ENCODE data around the gene CACNA1E. TPM values are rescaled to one million over a fixed set of nuclear protein-coding genes. Genes with fewer than 3 reads are reported as not detected.

CACNA1E gene
- total RNA-seq, 1 donor from 2014 or later, result 2.1 TPM

DNA sequence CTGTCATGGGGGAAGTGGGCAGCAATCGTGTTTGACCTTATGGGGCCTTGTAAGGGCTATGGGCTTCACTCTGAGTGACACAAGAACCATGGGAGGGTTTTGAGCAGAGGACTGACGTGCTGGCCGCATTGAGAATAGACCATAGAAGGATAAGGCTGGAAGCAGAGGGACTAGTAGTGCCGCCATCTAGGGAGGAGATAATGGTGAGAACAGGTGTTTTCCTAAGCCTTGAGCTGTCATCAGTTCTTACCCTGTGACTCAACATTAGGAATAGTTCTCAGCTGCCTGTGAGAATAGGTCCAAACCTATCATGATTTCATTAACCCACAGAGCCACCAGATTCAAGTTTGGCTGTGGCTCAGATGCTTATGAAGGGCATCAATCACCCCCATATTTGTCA is 228.5 kb downstream of the CACNA1E start:
- Mint-ChIP-seq H3K27me3 (peaks cover 9% of the 10 kb centered on the region), H3K9me3 (no peaks in the 10 kb centered on the region), H3K27ac (no peak overlapping the region), H3K4me1 (ENCODE audit: unreplicated experiment) (no peaks in the 10 kb centered on the region), H3K36me3 (no peaks in the 10 kb centered on the region), H3K4me3 (no peak overlapping the region)
- TF ChIP-seq, protein P1, sequence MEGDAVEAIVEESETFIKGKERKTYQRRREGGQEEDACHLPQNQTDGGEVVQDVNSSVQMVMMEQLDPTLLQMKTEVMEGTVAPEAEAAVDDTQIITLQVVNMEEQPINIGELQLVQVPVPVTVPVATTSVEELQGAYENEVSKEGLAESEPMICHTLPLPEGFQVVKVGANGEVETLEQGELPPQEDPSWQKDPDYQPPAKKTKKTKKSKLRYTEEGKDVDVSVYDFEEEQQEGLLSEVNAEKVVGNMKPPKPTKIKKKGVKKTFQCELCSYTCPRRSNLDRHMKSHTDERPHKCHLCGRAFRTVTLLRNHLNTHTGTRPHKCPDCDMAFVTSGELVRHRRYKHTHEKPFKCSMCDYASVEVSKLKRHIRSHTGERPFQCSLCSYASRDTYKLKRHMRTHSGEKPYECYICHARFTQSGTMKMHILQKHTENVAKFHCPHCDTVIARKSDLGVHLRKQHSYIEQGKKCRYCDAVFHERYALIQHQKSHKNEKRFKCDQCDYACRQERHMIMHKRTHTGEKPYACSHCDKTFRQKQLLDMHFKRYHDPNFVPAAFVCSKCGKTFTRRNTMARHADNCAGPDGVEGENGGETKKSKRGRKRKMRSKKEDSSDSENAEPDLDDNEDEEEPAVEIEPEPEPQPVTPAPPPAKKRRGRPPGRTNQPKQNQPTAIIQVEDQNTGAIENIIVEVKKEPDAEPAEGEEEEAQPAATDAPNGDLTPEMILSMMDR (conservative IDR thresholded peaks at IDR 0.05), result no peak
- no peak for DNase-seq (ENCODE audit: extremely low spot score, unreplicated experiment)

DNA sequence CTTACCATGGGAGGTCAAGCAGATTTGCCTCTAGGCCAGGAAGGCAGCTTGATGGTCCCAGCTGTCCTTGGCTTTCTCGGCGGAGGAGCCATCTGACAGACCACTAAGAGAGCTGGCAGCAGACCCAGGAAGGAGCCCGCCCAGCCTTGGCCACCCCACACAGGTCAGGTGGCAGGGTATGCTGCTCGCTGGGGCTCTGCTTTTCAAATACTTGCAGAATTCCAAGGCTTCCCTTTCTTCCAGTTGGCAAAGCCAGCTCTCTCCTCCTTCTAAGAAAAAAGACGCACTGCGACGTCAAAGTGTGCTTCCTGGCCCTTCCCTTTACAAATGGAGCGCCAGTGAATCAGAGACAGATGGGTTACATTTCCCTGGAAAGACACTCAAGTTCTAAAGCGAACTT is 229.4 kb downstream of the CACNA1E start:
- H3K4me3 Mint-ChIP-seq, result no peak overlapping the region
- no peaks in the 10 kb centered on the region for H3K36me3 Mint-ChIP-seq
- TF ChIP-seq, protein P1 (conservative IDR thresholded peaks at IDR 0.05), result no peak
- no peaks in the 10 kb centered on the region for H3K4me1 Mint-ChIP-seq (ENCODE audit: unreplicated experiment)
- H3K27ac Mint-ChIP-seq, result no peak overlapping the region
- H3K9me3 Mint-ChIP-seq, result no peaks in the 10 kb centered on the region
- DNase-seq (ENCODE audit: extremely low spot score, unreplicated experiment), result peak; percentile 27
- peaks cover 12% of the 10 kb centered on the region for H3K27me3 Mint-ChIP-seq

DNA sequence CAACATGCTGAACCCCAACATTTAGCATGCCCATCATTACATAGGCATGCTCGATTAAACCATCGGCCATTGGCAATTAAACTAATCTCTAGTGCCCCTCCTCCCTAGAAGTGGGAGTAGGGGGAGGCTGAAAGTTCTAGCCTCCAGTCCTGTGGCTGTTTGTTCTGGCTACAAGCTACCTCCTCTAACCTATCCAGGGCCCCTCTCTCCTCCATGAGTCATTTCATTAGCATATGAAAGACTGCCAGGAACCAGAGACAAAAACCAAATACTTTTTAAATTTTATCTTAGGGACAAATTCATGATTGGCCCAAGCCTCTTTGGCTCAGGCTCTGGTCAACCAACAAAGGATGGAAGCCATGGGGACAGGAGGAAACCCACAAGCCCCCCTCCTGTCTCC is 231.1 kb downstream of the CACNA1E start:
- TF ChIP-seq, protein P1 (conservative IDR thresholded peaks at IDR 0.05), result no peak
- Mint-ChIP-seq H3K36me3 (no peaks in the 10 kb centered on the region), H3K27ac (no peak overlapping the region), H3K27me3 (peaks cover 15% of the 10 kb centered on the region), H3K4me3 (no peak overlapping the region), H3K9me3 (no peaks in the 10 kb centered on the region), H3K4me1 (ENCODE audit: unreplicated experiment) (no peaks in the 10 kb centered on the region)
- DNase-seq (ENCODE audit: extremely low spot score, unreplicated experiment), result peak; percentile 8

DNA sequence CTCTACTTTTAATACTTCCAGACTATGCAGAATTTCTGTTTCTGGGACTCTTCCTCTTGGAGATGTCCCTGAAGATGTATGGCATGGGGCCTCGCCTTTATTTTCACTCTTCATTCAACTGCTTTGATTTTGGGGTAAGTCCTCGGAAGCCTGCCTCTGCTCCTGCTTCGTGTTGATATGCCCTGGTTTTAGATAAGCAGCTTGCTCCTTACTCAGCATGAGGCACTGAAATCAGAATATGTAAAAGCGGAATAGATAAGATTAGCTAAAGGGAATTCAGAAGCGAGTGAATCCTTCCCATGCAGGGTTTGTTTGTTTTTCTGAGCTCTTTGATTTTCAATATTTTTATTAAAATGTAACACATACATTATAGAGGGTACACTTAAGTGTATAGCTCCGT is 234.7 kb downstream of the CACNA1E start:
- Mint-ChIP-seq H3K36me3 (no peaks in the 10 kb centered on the region), H3K9me3 (no peaks in the 10 kb centered on the region), H3K27me3 (peaks cover 30% of the 10 kb centered on the region), H3K4me3 (no peak overlapping the region), H3K4me1 (ENCODE audit: unreplicated experiment) (no peaks in the 10 kb centered on the region), H3K27ac (no peak overlapping the region)
- TF ChIP-seq, protein P1 (conservative IDR thresholded peaks at IDR 0.05), result no peak
- DNase-seq (ENCODE audit: extremely low spot score, unreplicated experiment), result no peak

DNA sequence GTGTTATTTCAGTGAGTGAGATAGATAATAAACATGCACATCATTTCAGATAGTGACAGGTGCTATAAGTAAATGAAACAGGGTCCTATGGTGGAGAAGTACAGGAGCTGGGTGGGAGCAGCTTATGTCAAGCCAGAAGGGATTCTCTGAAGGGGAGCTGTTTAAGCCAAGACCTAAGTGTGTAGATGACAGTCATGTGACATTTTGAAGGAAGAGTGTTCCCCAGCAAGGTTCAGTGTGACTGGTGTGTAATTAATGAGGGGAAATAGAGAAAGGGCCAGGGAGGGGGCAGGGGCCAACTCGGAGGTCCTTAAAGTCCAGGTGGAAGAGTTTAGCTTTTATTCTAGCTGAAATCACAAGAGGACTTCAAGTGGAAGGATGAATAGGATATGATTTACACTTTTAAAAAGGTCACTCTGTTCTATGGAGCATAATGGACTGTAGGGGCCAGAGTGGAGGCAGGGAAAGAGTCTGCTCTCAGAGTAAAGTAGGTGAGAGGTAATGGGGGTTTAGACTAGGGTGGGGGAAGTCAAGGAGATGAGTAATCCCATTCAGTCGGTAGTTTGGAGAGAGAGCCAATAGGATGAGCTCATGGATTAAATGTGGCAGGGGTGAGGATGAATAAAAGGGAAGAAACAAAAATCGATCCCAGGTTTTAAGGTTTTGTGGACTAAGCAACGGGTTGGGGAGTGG is 243.1 kb downstream of the CACNA1E start:
- Mint-ChIP-seq H3K4me3 (no peak overlapping the region), H3K9me3 (no peaks in the 10 kb centered on the region), H3K36me3 (no peaks in the 10 kb centered on the region), H3K4me1 (ENCODE audit: unreplicated experiment) (no peaks in the 10 kb centered on the region), H3K27me3 (peaks cover 7% of the 10 kb centered on the region), H3K27ac (no peak overlapping the region)
- TF ChIP-seq, protein P1 (conservative IDR thresholded peaks at IDR 0.05), result no peak
- DNase-seq (ENCODE audit: extremely low spot score, unreplicated experiment), result no peak
